HG02943 (cell line): ENCODE results near the gene SLC6A1.
"Not testable (repeated sequence)": the region's sequence is repeated elsewhere in the genome, so short reads cannot be mapped to it uniquely, and the experiment has no call there.

Experiments
- ATAC-seq: cut with Tn5 transposase; IDR thresholded peaks from one replicate; pipeline ENCODE4 v1.9.1; 2021; ENCODE audit warnings: mild to moderate bottlenecking, low read depth, moderate library complexity; ENCODE audit not compliant: unreplicated experiment

Gene SLC6A1

DNA sequence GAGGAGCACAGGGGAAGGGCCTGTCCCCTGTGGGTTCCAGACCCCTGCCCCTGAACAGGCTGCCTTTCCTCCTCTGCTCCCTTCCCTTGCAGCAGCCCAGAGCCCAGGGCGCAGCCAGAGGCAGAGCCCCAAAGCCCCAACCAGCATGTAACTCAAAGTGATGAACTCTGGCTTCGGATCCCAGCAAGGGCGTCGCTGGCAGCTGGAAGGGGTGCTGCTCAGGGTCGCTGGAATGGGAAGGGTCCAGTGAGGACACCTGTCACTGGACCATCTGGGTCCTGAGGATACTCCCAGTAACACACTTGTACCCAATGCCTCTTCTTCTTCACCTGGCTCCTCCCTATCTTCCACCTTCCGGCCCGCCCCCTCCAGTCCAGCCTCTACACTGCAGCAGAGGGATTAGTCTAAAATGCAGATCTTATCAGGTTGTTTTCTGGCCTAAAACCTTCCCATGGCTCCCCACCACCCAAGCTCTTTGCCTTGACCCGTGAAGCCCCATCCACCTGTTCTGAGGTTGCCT is 64.0 kb downstream of the SLC6A1 start:
- no peak for ATAC-seq

DNA sequence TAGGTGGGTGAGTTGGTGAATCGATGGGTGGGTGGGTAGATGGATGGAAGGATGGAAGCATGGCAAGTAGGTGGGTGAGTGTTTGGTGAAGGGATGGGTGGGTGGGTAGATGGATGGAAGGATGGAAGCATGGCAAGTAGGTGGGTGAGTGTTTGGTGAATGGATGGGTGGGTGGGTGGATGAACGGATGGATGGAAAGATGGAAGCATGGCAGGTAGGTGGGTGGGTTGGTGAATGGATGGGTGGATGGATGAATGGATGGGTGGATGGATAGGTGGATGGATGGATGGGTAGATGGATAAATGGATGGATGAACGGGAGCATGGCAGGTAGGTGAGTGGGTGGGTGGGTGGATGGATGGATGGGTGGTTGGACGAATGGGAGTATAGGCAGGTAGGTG is 65.1 kb downstream of the SLC6A1 start:
- no peak for ATAC-seq

DNA sequence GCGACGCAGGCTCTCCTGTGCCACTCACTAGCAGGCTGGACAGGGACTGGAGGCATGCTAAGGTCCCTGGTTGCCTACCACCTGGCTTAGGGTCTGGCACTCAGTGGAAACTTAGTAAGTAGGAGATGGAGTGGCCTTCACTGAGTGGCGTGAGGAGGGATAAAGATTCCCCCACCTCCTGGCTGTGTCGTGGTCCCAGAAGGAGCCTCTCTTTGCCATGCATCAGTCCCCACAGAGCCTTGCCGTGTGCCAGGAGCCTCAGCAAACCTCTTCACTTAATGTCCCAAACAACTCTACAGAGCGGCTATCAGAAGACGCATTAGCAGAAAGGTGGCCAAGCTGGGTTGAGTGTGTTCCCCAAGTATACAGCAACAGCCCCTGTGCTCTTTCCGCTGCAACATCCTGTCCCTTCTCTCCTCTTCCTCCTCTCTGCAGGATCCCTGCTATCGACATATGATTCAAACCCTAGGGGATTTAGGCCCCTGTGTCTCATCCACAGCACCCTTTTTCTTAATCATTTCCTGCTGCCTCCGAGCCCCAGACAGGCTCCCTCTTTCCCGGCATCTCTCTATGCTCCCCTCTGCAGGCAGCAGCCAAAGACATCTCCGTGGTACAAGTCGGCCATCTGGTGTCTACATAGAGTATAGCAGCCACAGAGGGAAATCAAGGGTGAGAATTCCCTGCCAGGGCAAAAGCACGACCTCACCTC is 66.7 kb downstream of the SLC6A1 start:
- ATAC-seq: no peak

DNA sequence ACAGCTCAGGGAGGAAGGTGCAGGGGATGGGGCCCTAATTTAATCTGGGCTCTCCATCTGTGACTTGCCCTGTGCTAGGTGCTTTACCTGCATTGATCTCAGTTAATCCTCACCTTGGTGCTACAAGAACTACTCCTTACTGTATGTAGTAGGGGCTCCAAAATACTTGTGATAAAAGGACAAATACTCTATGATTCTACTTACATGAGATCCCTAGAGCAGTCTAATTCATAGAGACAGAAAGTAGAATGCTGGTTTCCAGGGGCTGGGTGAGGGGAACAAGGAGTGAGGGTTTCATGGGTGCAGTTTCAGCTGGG is 67.2 kb downstream of the SLC6A1 start:
- ATAC-seq: no peak

DNA sequence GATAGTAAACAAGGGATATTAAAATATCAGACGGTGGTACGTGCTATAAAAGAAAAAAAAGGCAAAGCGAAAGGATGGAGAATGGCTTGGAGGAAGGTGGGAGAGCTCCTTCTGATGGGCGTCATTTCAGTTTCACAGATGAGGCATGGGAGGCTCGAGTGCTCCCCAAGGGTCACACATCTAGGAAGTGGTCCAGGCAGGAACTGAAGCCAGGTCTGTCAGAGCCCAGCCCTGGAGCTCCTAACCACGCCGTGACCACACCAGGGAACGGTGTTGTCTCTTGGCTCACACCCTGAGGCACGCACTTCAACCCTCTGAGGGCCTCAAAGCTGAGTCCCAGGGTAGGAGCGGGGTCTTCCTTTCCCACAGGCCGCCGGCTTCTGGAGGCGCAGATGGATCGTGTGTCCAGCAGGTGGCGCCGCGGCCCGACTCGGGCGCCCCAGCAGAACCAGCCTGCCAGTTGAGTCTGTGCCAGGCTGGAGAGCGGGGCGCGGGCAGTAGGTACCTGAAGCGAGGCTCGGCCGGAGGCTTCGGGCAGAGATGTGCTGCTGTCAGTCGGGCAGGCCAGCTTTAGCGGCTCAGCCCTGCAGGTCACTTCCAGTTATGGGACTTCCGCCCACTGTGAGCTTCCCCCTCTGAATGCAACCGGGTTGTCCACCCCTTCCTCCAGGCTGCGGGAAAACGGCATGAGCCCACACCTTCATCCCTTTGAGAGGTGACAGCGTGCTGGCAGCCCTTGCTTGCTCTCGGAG is 68.1 kb downstream of the SLC6A1 start:
- no peak for ATAC-seq

DNA sequence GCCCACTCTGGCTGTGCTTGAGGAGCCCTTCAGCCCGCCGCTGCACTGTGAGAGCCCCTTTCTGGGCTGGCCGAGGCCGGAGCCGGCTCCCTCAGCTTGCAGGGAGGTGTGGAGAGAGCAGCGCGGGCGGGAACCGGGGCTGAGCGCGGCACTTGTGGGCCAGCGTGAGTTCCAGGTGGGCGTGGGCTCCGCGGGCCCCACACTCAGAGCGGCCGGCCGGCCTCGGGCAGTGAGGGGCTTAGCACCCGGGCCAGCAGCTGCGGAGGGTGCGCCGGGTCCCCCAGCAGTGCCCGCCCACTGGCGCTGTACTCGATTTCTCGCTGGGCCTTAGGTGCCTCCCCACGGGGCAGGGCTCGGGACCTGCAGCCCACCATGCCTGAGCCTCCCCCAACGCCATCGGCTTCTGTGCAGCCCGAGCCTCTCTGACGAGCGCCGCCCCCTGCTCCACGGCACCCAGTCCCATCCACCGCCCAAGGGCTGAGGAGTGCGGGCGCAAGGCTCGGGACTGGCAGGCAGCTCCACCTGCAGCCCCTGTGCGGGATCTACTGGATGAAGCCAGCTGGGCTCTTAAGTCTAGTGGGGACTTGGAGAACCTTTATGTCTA is 68.8 kb downstream of the SLC6A1 start:
- not testable (repeated sequence) for ATAC-seq

DNA sequence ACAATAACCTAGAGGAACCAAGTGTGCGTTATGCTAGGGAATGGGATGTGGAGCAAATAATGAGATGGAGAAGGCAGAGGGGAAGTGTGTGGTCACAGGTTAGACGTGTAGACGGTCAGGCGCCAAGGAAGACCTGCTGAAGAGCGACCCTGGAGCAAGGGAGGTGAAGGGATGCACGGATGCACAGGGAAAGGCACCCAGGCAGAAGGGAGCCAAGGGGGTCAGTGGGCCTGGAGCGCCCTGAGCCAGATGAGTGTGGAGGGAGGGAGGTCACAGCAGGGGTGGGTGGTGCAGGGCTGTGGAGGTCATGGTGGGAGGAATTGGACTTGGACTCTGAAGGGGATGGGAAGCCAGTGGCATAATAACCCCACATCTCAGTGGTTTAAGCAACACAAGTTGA is 70.2 kb downstream of the SLC6A1 start:
- no peak for ATAC-seq

DNA sequence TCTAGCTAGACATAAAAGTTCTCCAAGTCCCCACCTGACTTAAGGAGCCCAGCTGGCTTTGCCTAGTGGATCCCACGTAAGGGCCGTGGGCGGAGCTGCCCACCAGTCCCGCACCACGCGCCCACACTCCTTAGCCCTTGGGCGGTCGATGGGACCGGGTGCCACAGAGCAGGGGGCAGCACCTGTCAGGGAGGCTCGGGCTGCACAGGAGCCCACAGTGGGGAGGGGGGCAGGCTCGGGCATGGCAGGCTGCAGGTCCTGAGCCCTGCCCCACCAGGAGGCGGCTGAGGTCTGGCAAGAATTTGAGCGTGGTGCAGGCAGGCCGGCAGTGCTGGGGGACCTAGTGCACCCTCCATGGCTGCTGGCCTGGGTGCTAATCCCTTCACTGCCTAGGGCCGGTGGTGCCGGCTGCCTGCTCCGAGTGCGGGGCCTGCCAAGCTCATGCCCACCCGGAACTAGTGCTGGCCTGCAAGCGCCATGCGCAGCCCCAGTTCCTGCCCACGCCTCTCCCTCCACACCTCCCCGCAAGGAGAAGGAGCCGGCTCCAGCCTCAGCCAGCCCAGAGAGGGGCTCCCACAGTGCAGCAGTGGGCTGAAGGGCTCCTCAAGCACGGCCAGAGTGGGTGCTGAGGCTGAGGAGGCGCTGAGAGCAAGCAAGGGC is 78.7 kb downstream of the SLC6A1 start:
- ATAC-seq: no peak

DNA sequence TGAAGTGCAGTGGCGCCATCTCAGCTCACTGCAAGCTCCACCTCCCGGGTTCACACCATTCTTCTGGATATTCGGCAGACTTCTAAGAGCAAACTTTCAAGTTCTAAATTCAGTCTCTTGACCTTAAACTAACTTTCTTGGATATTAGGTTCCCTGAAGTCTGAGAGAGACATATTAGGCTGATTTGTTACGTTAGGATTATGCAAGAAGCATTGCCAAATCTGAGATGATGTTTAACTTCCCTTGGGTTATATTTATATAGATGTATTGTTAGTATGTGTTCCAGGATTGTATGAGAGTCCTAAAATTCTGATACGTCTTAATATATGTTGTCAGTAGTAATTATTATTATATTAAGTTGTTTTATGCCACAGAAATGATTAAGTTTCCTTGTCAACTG is 80.1 kb downstream of the SLC6A1 start:
- ATAC-seq: no peak

DNA sequence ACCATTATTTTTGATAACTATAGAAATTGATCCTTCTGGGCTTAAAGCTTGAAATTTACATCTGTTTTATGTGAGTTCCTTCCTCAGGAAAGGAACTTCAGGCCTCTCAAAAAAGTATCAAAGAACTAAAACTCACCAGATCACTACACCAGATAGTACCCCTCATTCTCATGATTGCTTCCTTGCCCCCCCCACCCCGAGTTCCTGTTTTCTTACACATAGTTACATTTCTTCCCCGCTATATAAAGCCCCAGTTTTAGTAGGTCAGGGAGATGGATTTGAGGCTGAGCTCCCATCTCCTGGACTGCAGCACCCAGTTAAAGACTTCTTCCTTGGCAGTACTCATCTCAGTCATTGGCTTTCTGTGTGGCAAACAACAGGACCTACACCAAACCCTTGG is 81.5 kb downstream of the SLC6A1 start:
- ATAC-seq: no peak

DNA sequence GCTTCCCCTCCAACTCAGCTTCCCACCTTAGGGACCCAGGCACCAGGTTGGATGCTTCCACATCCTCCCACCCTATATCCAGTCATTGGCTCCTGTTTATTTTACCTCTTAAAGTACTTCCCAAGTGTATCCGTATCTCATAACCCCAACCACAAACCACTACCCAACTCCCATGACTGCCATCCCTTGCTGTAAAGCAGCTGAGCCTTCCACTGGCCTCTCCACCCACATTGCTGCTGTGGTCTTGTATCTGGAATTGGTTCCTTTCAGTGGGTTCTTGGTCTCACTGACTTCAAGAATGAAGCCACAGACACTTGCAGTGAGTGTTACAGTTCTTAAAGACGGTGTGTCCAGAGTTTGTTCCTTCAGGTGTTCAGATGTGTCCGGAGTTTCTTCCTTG is 81.9 kb downstream of the SLC6A1 start:
- ATAC-seq: no peak

DNA sequence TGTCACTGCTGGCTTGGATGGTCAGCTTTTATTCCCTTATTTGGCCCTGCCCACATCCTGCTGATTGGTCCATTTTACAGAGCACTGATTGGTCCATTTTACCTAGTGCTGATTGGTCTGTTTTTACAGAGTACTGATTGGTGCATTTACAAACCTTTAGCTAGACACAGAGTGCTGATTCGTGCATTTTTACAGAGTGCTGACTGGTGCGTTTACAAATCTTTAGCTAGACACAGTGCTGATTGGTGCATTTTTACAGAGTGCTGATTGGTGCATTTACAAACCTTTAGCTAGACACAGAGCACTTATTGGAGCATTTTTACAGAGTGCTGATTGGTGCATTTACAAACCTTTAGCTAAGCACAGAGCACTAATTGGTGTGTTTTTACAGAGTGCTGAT is 82.6 kb downstream of the SLC6A1 start:
- not testable (repeated sequence) for ATAC-seq

DNA sequence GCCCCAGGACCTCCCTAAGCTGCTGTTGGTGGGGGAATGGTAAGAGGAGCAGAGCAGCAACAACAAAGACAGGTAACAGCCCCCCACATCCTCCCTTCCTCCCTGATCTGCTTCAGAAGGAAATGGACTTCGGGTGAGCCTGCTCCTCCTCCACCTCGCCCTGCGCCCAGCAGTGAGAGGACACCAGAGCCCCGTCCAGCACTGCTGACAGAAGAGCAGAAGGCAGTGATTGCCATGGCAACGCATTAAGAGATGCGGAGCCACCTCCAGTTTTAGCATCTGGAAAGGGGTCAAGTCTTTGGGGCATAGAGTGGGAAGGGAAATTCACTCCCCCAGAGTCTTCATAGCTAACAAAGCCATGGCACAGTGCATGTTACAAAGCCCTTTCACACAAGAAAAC is 84.2 kb downstream of the SLC6A1 start:
- ATAC-seq: no peak

DNA sequence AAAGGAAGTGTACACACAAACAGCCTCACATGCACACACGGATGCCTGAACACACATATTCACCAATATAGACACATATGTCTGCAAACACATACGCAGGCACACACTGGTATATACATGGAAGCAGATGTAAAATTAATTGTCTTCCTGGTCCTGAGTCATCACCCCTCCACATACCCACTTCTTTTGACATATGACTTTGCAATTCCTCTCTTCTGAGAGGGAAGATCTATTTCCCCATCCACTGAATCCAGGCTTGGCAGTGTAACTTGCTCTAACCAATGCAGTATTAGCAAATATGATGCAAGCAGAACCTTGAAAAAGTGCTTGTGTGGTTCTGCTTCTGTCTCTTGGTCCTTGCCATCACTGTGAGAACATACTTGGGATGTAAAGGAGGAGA is 84.9 kb downstream of the SLC6A1 start:
- ATAC-seq: no peak

DNA sequence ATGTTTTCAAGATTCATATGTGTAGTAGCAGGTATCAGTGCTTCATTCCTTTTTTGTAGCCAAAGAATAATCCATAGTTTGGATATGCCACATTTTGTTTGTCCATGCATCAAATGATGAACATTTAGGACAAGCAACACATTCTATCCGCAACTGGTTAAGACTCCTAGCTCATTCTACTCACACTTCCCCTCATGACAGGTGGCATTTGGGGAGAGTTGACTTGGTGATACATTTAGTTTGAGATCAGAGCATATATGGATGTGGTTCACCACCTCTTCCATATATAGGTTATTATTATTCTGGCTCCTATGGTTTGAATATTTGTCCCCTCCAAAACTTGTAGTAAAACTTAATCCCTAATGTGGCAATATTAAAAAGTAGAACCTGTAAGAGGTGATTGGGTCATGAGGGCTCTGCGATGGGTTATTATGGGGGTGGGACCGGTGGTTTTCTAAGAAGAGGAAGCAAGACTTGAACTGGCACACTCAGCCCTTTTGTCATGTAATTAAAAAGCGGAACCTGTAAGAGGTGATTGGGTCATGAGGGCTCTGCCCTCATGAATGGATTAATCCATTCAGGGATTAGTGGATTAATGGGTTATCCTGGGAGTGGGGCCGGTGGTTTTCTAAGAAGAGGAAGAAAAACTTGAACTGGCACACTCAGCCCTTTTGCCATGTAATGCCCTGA is 86.4 kb downstream of the SLC6A1 start:
- no peak for ATAC-seq

DNA sequence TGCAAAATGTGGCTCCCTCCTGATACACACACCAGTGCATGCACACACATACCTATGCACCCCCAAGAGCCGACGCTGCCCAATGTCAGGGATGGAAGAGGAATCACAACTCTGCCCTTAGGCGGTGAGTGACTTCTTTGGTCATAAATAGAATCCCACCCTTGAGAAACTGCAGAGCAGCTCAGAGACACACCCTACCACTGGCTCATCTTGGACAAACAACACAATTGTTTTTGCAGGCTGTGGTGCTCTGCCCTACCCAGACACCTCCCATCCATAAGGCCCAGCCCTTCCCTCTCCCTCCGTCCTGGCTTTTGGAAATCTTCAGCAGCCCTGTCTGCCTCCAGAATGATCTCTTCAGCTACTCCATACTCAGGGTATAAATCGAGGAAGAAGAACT is 87.9 kb downstream of the SLC6A1 start:
- ATAC-seq: no peak

DNA sequence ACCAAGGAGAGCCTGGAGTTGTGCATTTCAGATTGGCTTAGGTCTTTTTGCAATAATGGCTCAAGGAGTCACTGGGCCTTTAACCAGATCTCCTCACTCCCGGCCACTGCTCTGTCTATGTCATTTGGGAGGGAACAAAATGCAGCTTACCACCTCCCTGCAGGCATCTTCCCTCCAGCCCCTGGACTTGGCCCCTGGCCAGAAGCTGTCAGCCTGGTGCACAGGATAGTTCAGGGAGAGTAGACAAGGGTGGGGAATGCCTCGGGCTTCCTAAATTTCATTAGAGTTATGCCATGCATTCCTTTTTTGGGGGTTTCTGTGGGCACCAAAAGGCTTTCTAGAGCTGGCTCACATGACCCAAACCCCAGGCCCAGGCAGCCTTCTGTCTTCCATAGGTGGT is 91.5 kb downstream of the SLC6A1 start:
- no peak for ATAC-seq

DNA sequence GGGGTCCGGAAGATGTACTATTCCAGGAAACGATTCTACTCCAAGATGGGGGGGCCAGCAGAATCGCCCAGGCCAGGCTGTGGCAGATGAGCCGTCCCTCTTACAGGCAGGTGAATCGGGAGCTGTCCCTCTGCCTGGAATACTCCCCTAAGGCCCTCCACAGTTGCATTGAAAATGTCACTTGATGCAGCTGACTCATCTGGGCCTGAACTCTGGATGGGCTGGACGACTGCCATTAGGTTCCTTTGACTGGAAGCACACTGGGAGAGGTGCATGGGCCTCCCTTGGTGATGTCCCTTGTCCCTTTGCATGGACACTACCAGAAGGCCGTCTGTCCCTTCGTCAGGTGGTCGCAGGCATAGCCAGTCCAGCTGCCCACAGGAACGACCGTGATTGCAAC is 92.1 kb downstream of the SLC6A1 start:
- ATAC-seq: no peak

DNA sequence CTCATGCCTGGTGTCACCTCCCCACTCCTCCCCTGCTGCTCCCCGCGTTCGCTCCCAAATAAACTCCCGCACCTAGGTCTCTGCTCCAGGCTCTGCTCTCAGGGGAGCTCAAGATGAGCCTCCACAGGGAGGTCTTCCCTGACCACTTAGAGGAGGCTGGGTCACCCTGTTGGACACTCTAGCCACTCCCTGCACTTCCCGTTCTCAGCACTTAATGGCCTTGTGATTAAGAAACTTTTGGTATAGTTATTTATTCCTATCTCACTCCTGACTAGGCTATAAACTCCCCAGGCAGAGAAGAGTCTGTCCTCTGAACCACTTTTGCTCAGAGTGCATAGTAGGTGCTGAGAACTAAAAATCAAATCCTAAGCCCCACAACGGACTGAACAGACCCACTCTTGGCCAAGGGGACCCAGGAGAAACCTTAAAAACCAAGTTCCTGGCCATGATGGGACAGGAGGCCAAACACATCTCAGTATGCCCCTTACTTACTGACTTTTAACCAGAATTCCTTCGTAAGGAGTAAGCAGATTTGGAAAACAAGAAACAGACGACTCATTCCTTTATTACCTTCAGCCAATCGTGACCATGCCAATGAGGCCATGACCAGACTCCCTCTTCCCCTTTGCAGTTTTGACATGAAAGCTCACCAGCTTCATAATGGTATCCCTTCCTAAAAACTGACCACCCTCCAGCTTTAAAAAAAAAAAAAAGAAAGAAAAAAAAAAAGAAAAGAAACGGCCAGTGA is 92.7 kb downstream of the SLC6A1 start:
- ATAC-seq: no peak

DNA sequence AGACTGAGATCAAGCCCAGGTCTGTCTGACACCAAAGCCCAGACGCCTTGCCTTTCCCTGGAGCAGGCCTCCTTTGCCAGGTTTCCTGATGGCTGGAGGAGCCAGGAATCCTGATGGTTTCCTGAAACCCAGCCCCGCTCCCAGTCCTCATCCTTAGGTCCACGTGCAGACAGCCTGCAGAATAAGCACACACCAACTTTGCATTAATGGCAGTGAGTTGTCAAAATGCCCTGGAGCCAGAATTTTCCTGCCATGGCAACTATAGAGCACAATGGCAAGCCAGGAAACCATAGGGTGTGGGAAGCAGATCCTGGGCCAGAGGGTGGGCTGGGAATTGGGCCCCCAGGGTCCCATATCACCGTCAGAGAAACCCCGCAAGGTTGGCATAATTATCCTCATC is 94.3 kb downstream of the SLC6A1 start:
- no peak for ATAC-seq
